GM18508 (cell line): ENCODE results near the gene TSBP1.
"Not testable (repeated sequence)": the region's sequence is repeated elsewhere in the genome, so short reads cannot be mapped to it uniquely, and the experiment has no call there.

Experiments used
- ATAC-seq: cut with Tn5 transposase; IDR thresholded peaks from one replicate; pipeline ENCODE4 v1.9.1; 2021; ENCODE audit warnings: moderate number of reproducible peaks; ENCODE audit not compliant: insufficient read depth, unreplicated experiment

TSBP1 gene

DNA sequence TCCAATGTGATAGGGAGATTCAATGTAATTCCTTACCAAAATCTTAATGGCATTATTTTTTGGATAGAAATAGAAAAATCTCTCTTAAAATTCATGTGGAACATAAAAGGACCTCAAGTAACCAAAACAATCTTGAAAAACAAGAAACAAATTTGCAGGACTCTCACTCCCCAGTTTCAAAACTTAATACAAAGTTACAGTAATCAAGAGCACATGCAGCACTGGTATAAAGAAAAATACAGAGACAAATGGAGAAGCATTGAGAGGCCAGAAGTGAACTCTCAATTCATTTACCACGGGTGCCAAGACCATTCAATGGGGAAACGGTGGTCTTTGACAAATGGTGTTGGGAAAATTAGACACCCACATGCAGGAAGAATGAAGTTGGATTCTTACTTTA, 7.8 kb upstream of the TSBP1 start:
- no peak for ATAC-seq

DNA sequence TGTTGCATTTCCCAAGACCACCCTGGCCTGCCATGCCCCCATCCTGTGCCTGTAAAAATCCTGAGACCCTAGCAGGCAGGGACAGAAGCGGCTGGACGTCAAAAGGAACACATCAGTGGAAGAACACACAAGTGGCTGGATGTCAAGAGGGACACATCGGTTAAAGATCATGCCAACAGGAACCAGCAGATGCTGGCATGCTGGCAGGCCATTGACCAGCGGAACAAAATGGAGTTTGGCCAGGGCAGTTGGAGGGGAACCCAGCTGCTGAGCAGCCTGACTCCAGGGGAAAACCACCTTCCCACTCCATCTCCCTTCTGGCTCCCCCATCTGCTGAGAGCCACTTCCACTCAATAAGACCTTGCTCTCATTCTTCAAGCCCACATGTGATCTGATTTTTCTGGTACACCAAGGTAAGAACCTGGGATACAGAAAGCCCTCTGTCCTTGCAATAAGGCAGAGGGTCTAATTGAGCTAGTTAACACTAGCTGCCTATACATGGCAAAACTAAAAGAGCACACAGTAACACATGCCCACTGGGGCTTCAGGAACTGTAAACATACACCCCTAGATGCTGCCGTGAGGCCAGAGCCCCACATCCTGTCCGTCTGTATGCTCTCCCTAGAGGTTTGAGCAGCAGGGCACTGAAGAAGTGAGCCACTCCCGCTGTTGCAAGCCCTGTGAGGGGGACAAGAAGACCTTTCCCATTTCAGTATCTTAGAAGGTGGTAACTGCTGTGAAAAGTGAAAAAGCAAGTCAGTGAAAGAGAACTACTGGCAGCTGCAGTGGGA, 4.2 kb upstream of the TSBP1 start:
- no peak for ATAC-seq

- no peak for ATAC-seq
These were observed 474 bp downstream of the TSBP1 start for GRCh38 chr6:32371229-32371628.

GRCh38 chr6:32370505-32370904, 1.2 kb downstream of the TSBP1 start:
- ATAC-seq, result no peak

DNA sequence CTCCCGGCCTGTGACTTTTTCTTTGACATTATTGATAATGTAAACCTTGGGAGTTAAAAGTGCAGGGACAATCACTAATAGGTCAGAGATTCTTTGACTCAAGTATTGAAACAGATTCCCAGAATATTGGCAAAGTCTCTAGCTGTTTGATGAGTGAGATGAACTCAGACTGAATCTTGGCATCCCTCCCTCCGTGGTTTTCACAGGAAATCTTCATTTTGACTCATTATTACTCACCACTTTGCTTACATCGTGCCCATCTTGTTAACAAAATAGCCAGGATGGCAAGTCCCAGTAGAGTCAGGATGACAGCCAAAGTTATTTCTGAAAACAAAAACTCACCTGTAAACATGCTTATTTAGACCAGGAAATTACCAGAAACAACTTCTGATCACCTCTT, 2.0 kb downstream of the TSBP1 start:
- ATAC-seq, result no peak

DNA sequence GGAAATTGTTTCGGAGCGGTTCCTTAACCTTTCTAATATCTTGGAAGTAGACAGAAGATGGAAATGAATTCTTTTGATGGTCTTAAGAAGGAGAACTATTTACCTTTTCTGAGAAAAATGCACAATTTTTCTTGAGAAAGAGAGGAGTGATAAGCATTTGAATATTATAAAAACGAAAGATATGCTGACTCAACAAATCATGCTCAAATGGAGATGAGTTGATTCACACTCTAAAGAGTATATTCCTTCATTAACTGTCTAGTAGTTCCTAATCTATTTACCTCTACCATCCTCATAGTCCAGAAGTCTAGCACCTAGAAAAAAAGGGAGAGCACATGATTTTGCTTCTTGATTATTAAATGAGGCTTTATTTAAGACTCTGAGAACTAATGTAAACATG, 4.1 kb downstream of the TSBP1 start:
- ATAC-seq, result no peak

DNA sequence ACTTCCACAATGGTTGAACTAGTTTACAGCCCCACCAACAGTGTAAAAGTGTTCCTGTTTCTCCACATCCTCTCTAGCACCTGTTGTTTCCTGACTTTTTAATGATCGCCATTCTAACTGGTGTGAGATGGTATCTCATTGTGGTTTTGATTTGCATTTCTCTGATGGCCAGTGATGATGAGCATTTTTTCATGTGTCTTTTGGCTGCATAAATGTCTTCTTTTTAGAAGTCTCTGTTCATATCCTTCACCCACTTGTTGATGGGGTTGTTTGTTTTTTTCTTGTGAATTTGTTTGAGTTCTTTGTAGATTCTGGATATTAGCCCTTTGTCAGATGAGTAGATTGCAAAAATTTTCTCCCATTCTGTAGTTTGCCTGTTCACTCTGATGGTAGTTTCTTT, 12.5 kb downstream of the TSBP1 start:
- ATAC-seq, result not testable (repeated sequence)

DNA sequence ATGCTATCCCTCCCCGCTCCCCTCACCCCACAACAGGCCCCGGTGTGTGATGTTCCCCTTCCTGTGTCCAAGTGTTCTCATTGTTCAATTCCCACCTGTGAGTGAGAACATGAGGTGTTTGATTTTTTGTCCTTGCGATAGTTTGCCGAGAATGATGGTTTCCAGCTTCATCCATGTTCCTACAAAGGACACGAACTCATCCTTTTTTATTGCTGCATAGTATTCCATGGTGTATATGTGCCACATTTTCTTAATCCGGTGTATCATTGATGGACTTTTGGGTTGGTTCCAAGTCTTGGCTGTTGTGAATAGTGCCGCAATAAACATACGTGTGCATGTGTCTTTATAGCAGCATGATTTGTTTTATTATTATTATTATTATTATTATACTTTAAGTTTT, 13.2 kb downstream of the TSBP1 start:
- not testable (repeated sequence) for ATAC-seq

- no peak for ATAC-seq
These were observed 16.7 kb downstream of the TSBP1 start for GRCh38 chr6:32355018-32355417.

DNA sequence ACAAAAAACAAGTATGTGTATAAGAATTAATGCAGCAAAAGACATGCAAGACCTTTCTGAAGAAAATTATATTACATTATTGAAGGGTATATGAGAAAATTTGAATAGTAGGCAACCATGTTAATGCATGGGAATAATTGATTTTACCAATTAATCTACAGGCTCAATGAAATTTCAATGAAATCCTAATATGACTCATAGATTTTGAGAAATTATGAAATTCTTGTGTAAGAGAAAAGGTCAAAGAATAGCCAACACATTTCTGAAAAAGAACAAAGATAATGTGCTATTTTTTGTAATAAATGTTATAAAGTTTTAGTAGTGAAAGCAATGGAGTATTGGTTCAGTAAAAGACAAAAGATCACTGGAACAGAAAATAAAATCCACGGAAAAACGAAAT, 18.4 kb downstream of the TSBP1 start:
- no peak for ATAC-seq

DNA sequence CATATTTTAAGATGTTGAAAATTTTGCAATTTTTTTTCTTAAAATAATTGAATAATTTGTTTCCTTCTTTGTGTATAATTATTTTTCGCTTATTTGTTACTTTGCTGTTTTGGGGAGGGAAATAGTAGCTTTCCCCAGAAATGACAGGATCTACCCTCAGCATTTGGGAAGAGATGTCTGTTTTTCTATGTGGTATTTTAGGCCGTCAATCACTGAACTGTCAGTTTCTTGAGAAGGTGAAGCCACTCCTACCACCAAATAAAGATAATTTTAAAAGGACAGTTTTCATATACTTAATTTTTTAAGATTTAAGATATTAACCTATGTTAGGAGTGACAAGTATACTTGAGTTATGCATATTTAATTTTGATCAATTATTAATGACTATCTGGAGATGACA, 31.5 kb downstream of the TSBP1 start:
- no peak for ATAC-seq

DNA sequence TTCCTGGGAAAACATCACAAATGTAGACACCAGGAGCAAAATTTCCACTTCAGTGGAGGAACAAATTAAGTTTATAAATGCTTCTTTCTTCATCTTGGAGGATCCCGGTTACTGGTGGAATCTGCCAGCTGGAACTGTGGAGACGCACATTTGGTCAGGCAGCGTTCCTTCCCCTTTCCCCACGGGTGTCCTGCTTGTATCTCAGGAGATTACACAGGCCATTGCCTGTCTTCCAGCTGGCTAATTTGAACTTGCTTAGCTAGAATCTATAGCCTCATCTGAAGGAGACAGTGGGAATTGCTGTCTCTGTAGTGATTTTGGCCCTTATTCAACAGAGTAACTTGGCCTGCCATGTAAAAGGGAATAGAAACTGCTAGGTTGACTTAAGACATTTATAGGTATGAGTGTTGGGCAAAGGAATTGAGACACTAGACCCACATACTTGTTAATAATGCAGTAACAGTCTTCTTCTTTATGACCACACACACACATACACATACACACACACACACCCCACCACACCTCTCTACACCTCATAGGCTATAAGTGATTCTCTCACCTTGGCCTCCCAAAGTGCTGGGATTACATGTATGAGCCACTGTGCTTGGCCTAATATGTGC, 34.4 kb downstream of the TSBP1 start:
- ATAC-seq, result no peak

GRCh38 chr6:32332433-32332832, 39.3 kb downstream of the TSBP1 start:
- no peak for ATAC-seq

DNA sequence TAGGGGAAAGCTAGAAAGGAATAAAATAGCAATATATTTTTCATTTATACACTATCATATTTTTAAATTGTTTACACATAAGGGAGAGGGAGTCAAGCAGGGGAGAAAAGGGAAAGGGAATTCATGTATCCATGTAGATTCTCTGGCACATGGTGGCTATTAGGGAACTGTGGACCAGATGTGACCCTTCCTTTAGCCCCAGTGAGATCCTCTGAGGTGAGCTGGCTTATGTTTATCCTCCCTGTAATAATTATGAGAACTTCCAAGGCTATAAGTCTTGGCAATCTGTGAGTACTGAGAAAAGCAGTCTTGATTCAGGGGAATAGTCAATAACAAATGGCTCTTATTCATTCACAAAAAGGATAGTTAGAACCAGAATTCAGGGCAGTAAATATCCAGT, 42.6 kb downstream of the TSBP1 start:
- no peak for ATAC-seq

DNA sequence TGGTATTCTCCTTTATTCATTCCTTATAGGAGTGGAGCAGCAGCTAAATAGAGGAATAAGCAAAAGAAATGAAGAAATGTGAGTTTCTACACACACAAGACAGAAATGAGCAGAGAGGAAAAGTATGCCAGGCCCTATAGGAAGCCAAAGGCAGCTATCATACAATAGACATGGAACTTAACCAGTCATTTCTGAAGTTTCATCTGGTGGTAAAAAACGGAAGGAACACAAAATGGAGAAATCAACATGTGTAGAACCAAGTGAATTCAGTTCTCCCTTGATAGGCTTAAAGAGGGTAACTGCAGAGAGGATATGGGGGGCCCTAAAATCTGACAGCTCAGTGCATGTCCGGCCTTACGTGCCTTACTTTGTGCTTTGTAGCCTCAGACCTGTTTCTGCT, 44.6 kb downstream of the TSBP1 start:
- ATAC-seq, result no peak

GRCh38 chr6:32318501-32318900, 53.2 kb downstream of the TSBP1 start:
- ATAC-seq, result no peak

DNA sequence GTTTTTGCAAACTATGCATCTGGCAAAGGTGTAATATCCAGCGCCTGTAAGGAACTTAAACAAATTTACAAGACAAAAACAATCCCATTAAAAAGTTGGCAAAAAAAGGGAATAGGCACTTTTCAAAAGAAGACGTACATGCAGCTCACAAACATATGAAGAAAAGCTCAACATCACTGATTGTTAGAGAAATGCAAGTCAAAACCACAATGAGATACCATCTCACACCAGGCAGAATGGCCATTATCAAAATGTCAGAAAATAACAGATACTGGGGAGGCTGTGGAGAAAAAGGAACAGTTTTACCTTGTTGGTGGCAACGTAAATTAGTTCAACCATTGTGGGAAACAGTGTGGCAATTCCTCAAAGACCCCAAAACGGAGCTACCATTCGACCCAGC, 54.2 kb downstream of the TSBP1 start:
- no peak for ATAC-seq

DNA sequence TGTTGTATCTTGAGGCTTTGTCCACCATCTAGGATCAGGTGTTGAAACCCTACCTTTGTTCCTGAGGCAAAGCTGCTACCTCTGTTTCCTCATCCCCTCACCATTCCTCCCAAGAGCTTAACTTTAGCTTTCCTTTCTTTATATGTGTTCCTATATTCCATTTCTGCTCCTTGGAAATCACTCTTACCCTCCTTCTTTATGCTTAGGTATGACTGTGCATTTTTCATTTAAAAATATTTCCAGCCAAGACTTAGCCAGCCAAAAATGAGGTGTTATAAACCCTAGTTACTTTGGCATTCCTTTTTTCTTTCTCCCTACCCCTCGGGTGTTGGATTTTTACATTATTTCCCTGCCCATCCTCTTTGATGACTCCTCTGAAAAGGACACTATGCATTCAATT, 57.7 kb downstream of the TSBP1 start:
- ATAC-seq, result no peak

DNA sequence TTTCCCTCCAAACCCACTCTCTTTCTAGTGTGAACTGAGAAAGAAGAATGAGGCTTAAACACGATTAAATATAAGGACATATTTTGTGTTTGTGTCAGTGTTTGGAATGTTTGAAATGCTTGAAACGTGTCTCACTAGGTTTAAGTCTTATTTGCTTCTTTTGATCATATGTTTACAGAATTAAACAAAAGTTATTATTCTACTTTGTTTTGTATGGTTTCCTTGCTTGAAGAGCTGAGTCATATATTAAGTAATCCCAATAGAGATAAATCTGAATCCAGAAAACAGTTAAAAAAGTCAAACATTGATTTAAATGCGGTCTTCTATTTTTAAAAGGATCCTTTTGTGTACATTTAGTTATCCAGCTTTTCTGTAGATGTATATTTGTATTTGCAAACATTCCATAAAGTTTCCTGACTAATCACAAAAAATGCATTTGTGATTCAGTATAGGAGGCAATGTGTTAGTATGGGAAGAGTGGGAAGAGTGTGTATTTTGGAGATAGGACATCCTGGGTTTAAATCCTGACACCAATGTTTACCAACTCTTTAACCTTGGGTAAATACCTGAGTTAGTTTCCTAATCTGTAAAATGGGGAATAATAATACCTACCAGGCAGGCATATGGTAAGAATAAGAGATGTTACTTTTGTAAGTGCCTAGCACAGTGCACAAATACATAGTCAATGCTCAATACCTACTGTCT, 72.9 kb downstream of the TSBP1 start:
- no peak for ATAC-seq

- ATAC-seq, result not testable (repeated sequence)
These were observed 76.7 kb downstream of the TSBP1 start for GRCh38 chr6:32294980-32295379.

- no peak for ATAC-seq
These were observed 77.1 kb downstream of the TSBP1 start for GRCh38 chr6:32294566-32294965.

DNA sequence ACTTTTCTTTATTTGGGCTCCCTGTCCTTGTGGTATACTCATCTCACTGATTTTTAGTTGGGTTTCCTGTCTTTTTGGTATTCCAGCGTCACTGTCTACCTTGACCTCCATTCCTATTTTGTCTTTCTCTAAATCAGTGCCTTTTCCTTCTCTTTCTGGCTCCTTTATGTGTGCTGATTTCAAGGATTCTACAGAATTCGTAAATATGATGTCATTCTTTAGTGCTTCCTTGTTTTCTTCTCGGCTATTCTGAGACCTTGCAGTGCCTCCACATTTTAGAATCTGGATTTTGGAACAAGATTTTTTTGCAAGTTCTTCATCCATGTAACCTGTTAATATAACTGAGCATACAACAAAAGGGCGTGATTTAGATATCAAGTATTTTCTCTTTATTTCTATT, 78.0 kb downstream of the TSBP1 start:
- no peak for ATAC-seq
